COLO668 (cell line): ENCODE data around the gene UTP14A.

Experiments used
- DNase-seq: peaks from one replicate; lab custom pipeline; 2025; ENCODE audit not compliant: unreplicated experiment; lab: John Stamatoyannopoulos, UW

The UTP14A gene

DNA sequence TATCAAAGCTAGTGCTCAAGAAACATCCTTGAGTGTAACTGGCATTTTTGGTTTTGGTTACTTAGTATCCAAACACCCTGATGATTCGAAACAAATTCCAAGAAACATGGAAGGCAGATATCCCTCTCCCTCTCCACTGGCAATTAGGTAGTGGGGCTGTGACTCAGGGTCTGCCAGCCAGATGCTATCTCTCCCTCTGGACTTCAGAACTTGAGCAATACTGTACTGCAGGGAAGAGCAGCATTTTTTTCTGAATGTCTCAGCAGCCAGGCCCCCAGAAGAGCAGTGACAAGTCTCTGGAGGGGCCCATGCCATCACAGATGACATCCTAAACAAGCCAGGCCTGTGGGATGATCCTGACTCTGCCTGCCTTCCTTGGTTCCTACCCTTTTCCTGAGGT, 39.2 kb downstream of the UTP14A start:
- DNase-seq: no peak

DNA sequence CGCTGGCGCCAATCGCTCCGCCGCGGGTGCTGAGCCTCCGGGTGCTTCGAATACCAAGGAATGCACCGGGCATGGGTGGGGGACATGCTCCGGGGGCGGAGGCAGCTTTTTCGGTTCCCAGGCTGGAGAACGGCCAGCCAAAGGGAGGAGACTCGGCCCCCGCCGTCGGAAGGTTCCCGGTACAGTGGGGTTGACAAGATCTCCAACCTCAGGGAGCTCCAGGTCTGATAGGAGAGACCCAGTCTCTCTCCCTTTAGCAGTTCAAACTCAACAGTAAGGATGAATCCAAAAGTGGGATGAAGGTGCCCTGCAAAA, 47.3 kb downstream of the UTP14A start:
- no peak for DNase-seq

DNA sequence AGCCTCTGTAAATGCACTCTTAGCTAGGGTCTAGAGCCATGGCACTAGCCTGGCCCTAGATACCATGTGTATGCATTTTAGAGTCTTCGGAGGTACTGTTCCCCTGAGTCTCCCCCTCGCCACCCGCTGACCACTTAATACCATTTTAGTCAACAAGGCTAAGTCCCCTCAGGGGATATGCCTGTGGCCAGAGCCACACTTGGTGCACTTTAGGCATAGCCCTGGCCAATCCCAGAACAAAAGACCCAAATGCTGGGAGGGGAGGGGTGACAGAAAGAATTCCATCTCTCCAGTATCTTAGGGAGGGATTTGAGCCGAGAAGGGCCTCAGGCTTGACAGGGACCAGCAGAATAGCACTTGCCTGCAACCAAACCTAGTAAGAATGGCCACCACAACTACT, 47.9 kb downstream of the UTP14A start:
- no peak for DNase-seq

DNA sequence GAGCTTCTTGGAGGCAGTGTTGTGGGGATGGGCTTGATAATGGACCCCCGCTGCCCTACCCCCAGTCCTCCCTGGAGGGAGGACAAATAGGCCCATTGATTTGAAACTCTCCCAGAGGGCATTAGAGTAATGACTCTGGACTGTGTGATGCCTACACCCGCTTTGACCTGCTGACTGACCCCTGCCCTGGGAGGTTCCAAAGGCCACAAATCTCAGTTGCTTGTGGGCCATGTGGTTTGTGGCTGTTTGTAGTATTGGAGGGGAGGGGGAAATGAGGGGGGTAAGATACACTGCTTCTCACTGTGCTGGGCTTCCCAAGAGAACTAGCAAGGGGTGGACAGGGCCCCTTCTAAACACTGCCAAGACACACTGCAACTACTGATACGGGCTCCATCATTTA, 48.8 kb downstream of the UTP14A start:
- DNase-seq: no peak

DNA sequence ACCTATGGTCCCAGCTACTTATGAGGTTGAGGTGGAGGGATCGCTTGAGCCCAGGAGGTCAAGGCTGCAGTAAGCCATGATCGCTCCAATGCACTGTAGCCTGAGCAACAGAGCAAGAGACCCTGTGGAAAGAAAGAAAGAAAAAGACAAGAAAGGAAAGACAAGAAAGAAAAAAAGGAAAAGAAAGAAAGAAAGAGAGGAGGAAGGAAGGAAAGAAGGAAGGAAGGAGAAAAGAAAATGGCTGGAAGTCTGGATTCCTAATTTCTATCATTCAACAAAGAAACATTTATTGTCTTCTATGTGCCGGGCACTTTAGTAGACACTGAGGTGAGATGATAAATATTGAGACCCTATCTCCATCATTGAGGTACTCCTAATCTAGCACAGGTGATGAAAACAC, 49.7 kb downstream of the UTP14A start:
- no peak for DNase-seq

DNA sequence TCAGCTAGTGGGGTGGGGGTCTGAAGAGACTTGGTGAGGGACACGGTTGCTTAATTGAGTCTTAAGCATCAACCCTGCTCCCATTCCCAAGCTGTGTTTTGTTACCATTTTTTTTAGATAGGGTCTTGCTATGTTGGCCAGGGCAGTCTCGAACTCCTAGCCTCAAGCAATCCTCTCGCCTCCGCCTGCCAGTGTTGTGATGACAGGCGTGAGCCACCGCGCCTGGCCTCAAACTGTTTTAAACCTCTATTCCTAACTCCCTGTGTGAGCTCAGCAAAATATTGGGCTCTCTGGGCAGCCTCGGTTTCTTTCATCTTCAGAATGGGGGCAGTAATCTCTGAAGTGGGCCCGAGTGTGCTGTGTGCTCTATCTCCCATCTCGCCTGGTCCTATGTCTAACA, 50.2 kb downstream of the UTP14A start:
- no peak for DNase-seq

DNA sequence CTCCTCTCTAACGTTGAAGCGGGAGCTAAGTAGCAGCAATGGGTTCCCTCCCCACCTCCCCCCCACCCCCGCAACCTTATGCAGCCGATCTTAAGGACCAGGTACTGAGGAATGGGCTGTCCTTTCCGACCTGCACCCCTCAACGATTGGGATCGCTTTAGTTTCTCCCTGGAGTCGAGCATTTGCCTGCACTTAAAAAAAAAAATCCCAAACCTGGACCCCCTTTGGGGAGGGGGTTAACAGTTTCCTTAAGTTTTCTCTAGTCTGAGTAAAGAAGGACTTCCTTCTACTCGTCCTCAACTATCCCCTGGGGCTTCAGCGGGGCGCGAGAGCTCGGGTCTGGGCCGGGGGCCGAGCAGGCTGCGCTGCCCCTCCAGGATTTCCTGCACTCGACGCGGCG, 50.8 kb downstream of the UTP14A start:
- no peak for DNase-seq

DNA sequence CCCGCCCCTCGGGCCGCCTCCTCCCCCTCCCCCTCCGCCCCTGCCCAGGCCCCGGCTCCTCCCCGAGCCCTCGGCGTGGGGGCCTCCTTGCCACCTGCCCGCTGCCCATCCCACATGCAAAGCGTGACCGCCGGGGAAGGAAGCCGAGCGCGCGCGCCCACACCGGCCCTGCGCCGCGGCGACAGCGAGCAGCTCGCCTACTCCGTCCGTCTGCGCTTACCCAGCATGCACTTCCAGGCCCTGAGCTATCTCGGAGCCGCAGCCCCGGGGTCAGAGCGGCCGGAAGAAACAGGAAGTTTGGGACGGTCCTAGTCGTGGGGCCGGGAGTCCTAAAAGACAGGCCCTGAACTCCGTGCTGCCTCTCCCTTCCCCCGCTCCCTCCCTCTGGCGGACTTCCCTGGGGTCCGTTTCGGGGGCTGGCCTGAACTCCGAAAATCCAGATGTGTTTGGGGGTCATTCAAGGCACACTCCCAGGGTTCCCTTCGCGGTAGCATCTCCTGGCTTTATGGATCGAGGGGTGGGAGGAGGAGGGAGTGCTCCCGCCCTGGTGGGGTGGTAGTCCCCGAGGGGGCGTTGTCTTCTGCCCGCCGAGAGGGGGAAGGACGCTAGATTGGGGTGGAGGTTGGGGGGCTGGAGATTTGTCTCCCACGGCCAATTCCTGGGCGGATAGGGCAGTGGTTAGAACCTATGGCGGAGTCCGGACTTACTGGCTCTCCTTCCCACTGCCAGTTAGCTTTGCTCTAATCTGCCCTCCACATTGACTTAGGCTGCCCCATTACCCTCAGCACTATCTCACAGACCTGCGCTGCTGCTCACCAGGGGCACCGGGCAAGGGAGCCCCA, 51.5 kb downstream of the UTP14A start:
- DNase-seq: peak; percentile 76

DNA sequence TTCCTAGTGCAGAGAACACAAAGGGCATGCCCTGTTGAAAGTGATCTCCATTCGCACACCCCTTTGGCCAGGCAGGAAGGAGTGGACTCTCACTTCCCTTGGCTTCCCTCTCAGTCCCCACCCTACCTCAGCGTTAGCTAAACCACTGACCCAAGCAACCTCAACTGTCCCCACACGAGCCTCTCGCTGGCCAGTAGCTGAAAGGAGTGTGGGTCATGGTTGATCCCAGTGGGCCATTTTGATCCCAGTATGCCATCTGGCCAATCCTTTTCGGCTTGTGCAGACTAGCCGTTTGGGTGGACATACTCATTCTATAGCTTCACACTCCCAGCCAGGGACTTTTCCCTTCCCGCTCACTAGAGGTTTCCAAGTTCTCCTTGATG, 52.1 kb downstream of the UTP14A start:
- no peak for DNase-seq

DNA sequence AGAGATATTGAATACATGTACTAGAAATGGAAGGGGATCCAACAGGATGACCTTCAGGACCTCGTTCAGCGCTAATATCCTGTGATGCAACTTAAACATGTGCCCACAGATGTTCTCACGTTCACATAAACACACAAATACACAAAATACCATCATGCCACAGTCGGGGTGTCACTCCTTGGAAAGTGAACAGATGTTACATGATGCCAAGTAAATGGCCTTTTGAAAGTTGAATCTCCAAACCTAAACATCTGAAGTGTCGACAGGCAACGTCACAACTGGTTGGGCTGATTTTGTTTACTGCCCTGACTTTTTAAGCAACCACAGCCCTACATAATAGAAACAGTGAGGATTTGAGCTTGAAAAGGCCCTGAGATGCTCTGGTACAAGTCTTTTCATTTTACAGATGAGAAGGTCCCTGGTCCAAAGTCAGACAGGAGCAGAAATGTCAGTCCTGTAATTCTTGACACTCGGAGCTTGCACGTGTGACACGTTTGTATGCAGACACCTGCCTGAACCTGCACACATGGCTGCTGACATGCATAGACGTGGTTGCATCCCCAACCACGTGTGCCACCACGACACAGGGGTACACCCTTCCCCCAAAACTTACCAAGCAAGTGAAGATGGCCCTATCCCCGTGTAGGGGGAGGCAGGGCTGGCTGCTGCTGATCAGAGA, 53.0 kb downstream of the UTP14A start:
- DNase-seq: no peak

DNA sequence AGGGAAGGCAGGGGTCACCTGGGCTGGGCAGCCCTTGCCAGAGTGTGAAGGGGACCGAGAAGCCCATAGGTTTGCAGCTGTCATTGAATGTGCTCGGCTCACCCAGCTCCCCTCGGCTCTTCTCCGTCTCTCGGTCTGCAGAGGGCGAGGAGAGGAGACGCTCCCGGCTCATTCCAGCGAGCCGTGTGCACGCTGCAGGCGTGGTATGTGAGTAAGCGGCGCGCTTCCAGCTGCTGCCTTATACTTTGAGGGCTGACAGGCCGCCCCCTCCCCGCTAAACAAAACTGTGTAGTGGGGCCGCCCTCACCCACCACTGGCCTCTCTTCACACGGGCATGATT, 53.5 kb downstream of the UTP14A start:
- DNase-seq: no peak

DNA sequence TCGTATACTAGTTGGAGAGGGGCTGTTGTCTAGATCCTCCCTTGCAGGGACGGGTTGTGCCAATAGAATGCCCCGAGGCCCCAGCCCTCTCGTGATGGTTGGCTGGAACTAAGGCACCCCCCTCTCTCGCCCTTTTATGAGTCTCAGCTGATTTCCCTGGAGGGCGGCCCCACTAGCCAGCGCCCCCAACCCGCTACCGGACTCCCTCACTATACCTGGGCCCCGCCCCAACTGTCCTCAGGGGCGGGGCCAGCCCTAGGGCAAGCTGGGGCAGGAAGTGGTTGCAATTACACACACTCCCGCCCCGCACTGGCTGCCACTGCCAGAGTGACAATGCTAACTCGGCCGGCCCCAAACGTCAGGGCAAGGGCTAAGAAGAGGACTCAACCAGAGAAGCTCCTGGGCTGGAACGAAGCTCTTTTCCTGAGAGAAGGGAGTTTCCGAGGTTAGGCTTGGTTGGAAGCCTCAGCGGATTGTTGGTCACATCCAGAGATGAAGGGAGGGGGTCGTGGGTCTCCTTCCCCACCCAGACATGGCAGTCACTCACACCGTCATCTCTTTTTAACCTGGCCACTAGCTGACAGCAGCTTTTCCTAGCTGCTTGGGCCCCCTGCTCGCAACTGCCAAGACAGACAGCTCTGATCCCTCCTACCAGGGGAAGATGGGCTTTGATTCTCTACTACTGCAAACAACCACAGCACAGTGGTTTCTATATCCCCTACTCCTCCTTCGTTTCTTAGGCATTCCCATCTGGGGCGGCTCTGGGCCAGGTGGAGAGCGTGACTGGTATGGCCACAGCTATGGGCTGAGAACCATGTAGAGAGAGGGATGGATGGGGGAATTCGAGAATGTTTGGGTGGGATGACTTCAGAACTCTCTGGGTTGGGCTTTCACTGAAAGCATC, 55.5 kb downstream of the UTP14A start:
- DNase-seq: peak; percentile 77

DNA sequence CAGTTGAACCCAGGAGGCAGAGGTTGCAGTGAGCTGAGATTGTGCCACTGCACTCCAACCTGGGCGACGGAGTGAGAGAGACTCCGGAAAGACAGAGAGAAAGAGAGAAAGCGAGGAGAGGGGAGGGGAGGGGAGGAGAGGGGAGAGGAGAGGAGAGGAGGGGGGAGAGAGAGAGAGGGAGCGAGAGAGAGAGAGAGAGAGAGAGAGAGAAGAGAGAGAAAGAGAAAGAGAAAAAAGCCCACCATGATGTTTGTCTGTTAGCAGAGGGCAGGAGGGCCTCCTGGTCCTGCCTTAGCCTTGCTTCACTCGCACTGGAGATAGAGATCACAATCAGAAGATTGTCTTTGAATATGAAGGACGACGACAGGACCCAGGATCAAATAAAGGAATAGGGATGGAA, 57.8 kb downstream of the UTP14A start:
- no peak for DNase-seq

DNA sequence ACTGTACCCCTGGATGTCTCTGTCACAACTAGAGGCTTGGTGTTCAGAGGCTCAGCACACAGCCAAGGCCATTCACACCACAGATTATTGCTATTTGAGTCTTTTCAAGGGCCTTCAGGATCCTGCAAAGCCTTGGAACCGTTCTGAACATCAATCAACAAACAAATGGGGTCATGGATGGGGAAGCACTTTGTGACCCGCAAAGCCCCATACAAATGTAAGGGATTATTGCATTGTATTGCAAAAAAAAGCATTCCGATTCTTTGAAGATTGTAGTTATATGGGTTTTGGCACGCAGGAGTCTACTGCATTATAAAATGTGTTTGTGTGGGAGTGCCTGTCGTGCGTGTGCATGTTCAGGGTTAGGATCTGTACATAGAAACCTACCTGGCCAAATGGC, 59.2 kb downstream of the UTP14A start:
- DNase-seq: no peak

DNA sequence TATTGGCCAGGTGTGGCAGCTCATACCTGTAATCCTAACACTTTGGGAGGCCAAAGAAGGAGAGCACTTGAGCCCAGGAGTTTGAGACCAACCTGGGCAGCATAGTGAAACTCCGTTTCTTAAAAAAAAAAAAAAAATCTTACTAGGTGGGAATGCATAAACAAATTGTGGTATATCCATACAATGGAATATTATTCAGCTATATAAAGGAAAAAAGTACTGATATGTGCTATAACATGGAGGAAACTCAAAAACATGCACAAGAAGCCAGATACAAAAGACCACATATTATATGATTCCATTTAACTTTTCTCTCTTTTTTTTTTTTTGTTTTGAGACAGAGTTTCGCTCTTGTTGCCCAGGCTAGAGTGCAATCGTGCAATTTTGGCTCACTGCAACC, 63.0 kb downstream of the UTP14A start:
- DNase-seq: no peak

DNA sequence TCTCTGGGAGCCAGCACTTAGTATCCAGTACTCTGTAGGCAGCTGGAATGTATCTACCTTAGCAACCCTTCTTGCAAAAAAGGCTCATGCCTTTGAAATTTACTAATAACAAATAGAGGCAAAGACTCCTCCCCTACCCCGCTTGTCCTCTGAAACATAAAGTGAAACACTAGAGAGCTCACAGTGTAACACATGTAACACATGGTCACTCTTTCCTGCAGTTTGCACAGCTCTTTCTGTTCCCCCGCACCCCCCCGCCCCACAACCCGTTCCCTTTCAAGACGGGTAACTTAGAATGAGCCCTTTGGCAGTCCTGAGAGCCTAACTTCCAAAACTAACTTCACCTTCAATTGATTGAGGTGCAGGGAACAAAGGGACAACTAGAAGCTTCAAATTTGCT, 70.5 kb downstream of the UTP14A start:
- DNase-seq: no peak
